SU-DHL-6 (cell line): ENCODE results near the gene EXOC6.

Experiments used
- CTCF ChIP-seq: fragments of 200-600 bp; sonication (generic); IDR thresholded peaks from one replicate; pipeline ENCODE4 v1.5.1; 2017; ENCODE audit warnings: antibody characterized with exemption, mild to moderate bottlenecking, low read length, moderate library complexity; ENCODE audit not compliant: insufficient read depth, poor library complexity, severe bottlenecking
- EZH2phosphoT487 ChIP-seq: fragments of 200-600 bp; sonication (generic), shearing (Covaris generic); conservative IDR thresholded peaks from 2 replicates; pipeline ENCODE4 v1.6.1; 2018; ENCODE audit warnings: mild to moderate bottlenecking, antibody characterized with exemption, low read length, moderate library complexity, mixed read lengths

GRCh38 chr10:93054486-93054885 is 206.2 kb downstream of the EXOC6 start:
- no peak for TF ChIP-seq CTCF
- TF ChIP-seq EZH2phosphoT487, result no peak
